Tibial artery (tissue), 4 donors: ENCODE data around the gene MCC.

Source experiments
- DNase-seq, 2 donors: peaks; one replicate each; pipeline ENCODE4 v3.0.0-alpha.2; 2019
- H3K27ac ChIP-seq, 2 donors: fragments of 200-600 bp; sonication (generic) in 1 of 2; 1 replicate in 1 of 2; 2 replicates in 1 of 2; pipeline ENCODE4 v1.5.1; 2018 to 2019; ENCODE audit warnings: mild to moderate bottlenecking in 1 of 2
- H3K27me3 ChIP-seq, 2 donors: fragments of 200-600 bp; sonication (generic) in 1 of 2; one replicate each; pipeline versions ENCODE4 v1.5.1 to v1.6.0; 2016 to 2019
- H3K36me3 ChIP-seq, 3 donors: fragments of 200-600 bp; sonication (generic) in 2 of 3; one replicate each; pipeline ENCODE4 v1.5.1; 2016 to 2019; ENCODE audit warnings: mild to moderate bottlenecking in 2 of 3
- H3K4me1 ChIP-seq, 4 donors: fragments of 200-600 bp; sonication (generic) in 2 of 4; 1 replicate in 3 of 4; 2 replicates in 1 of 4; pipeline ENCODE4 v1.5.1; 2016 to 2019
- H3K4me3 ChIP-seq, 2 donors: fragments of 200-600 bp; sonication (generic) in 1 of 2; 1 replicate in 1 of 2; 2 replicates in 1 of 2; pipeline ENCODE4 v1.5.1; 2018 to 2019; ENCODE audit warnings: mild to moderate bottlenecking in 2 of 2
- H3K9me3 ChIP-seq, 3 donors: fragments of 200-600 bp; sonication (generic) in 1 of 3; one replicate each; pipeline ENCODE4 v1.5.1; 2016 to 2019
- intact Hi-C: fragments of 100-400 bp; cut with DNase I; formaldehyde crosslinking; loops from one replicate; pipeline ENCODE4 v1.15.0; 2023; ENCODE audit warnings: low total_unique reads
- TF ChIP-seq, protein P1 (sequence below), 2 experiments: fragments of 200-600 bp in 1 of 2; fragments of 450-650 bp in 1 of 2; IDR thresholded peaks; one replicate each; pipeline ENCODE4 v1.5.1; 2017 to 2019; ENCODE audit warnings: antibody characterized with exemption in 2 of 2, mild to moderate bottlenecking in 1 of 2, moderate library complexity in 1 of 2

Gene MCC

DNA sequence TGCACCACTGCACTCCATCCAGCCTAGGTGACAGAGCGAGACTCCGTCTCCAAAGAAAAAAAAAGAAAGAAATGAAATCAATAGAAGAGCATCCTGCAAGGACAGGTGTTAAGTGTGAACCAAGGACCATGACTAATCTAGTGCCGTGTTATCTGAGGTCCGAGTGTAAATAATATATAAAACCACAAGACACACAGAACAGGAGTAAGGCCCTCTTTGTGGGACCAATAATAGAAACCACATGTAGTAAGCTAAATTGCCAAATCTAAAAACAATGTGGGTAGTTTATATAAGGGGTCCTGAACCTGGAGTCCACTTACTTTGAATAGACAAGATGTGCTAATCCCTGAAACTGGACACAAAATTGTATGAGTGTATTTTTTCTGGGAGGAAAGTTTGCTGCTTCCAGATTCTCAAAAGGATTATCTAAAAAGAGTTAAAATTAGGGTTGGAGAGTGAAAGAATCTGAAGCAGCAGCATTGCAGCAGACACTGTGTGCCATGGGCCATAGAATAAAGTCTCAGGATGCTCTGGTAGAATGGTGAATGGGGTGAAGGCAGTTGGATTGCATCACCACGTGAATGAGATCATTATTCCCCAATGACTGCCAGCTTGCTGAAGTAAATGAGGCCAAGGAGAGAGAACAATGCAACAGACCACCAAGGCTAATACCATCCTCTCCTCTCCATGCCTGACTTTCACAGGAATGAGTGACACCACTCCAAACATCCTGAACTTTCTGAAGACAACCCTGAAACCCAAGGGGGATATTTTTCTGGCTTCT is 288.9 kb downstream of the MCC start:
- H3K4me3 ChIP-seq = no peak overlapping the region
- intact Hi-C loops = no loop called here
- H3K27ac ChIP-seq = no peak overlapping the region
- H3K36me3 ChIP-seq = no peaks in the 10 kb centered on the region
- TF ChIP-seq, protein P1, sequence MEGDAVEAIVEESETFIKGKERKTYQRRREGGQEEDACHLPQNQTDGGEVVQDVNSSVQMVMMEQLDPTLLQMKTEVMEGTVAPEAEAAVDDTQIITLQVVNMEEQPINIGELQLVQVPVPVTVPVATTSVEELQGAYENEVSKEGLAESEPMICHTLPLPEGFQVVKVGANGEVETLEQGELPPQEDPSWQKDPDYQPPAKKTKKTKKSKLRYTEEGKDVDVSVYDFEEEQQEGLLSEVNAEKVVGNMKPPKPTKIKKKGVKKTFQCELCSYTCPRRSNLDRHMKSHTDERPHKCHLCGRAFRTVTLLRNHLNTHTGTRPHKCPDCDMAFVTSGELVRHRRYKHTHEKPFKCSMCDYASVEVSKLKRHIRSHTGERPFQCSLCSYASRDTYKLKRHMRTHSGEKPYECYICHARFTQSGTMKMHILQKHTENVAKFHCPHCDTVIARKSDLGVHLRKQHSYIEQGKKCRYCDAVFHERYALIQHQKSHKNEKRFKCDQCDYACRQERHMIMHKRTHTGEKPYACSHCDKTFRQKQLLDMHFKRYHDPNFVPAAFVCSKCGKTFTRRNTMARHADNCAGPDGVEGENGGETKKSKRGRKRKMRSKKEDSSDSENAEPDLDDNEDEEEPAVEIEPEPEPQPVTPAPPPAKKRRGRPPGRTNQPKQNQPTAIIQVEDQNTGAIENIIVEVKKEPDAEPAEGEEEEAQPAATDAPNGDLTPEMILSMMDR (IDR thresholded peaks at IDR 0.05) = no peak
- H3K9me3 ChIP-seq = no peaks in the 10 kb centered on the region
- peaks cover 0 to 6% (median 0%) of the 10 kb centered on the region in 4 donors for H3K4me1 ChIP-seq
- no peaks in the 10 kb centered on the region for H3K27me3 ChIP-seq
- DNase-seq = no peak

DNA sequence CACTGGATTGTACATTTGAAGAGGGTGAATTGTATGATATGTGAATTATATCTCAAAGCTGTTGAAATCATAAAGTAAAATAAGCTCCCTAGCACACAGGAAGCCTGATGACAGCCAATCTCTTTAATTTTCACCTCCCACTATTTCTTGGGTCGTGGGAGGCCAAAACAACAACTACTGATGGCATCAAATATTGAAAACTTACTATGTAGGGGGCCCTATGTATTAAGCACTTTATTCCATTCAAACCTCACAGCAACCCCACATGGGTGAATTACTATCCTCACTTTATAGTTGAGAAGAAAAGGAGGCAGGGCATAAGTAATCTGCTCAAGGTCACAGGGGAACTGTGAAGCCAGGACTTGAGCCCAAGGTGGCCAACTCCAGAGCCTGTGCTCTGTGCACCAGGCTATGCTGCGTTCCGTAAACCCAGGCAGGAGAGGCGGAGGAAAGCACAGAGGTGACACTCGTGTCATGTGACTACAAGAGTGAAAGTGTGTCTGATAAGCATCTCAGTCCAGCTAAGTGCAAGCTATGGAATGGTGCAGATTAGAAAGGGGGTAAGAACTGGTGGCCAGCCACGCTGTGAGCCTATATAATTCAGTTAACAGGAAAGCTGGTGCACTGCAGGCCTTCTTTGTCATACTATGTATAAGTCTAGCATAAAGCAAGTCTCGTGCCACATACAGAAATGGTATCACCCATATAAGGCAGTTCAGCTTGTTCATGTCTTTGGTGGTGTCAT is 290.6 kb downstream of the MCC start:
- intact Hi-C loops = no loop called here
- no peak overlapping the region for H3K27ac ChIP-seq

DNA sequence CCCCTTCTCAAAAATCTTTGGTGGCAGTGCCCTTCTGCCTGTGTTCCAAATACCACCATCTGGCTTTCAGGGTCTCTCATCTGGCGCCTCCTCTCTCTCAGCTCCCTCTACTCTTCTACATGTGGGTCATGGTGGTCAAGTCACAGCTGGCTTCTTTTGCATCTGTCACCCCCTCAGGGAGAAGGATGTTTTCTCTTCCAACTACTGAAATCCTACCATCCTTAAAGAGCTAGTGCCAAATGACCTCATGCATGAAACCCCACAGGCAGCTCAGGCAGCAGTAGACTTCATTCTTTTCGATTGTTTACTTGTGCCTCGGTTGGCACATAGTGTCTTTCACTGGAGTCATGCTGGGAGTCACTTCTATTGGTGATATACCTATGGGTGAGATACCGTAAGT is 292.5 kb downstream of the MCC start:
- no peaks in the 10 kb centered on the region for H3K27me3 ChIP-seq
- TF ChIP-seq, protein P1 (IDR thresholded peaks at IDR 0.05) = no peak
- no peak overlapping the region for H3K4me3 ChIP-seq
- no peak for DNase-seq
- H3K27ac ChIP-seq = no peak overlapping the region
- no peaks in the 10 kb centered on the region for H3K36me3 ChIP-seq
- peaks cover 0 to 3% (median 0%) of the 10 kb centered on the region in 4 donors for H3K4me1 ChIP-seq
- H3K9me3 ChIP-seq = no peaks in the 10 kb centered on the region
- intact Hi-C loops = no loop called here

More for the DNA sequence above, 290.6 kb downstream of the MCC start:
- TF ChIP-seq, protein P1 (IDR thresholded peaks at IDR 0.05) = no peak
- Histone ChIP-seq H3K27me3 (no peaks in the 10 kb centered on the region), H3K4me3 (no peak overlapping the region), H3K36me3 (no peaks in the 10 kb centered on the region), H3K4me1 (peaks cover 0 to 6% (median 0%) of the 10 kb centered on the region in 4 donors), H3K9me3 (no peaks in the 10 kb centered on the region)
- DNase-seq = no peak

DNA sequence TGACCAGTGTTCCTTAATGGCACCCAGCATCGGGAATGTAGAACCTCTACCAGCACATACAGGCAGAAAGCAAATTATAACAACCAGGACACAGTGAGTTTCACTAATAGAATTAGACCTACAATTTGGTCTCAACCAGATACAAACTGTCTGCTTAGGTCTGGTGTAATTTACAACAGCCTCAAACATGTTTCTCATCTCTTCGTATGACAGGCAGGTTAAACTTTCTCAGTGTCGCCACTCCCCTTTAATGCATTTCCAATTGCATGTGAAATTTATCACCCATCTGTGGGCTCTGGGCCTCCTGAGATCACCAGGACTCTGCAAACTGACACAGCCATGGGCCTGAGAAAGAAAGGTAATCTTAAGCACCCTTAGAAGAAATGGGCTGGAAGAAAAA is 293.0 kb downstream of the MCC start:
- TF ChIP-seq, protein P1 (IDR thresholded peaks at IDR 0.05) = no peak
- Histone ChIP-seq H3K9me3 (no peaks in the 10 kb centered on the region), H3K36me3 (no peaks in the 10 kb centered on the region), H3K27me3 (no peaks in the 10 kb centered on the region), H3K4me3 (no peak overlapping the region), H3K27ac (no peak overlapping the region), H3K4me1 (peaks cover 0 to 3% (median 0%) of the 10 kb centered on the region in 4 donors)
- intact Hi-C loops = no loop called here
- DNase-seq = no peak

DNA sequence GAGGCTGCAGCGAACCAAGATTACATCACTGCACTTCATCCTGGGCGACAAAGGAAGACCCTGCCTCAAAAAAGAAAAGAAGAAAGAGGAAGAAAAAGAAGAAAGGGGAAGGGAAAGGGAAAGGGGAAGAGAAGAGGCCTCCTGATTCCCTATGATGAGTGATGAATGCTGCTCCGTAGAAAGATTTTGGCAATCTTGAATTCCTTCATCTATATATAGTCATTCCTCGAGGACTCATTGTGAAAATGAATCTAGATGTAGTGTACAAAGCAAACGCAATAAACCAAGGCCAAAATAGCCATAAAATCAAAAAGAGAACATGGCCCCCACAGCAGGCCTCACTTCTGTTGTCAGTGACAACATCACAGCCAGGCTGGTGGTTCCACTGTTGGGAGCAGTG is 293.7 kb downstream of the MCC start:
- intact Hi-C loops = no loop called here
- no peak overlapping the region for H3K4me3 ChIP-seq
- no peaks in the 10 kb centered on the region for H3K36me3 ChIP-seq
- no peaks in the 10 kb centered on the region for H3K27me3 ChIP-seq
- TF ChIP-seq, protein P1 (IDR thresholded peaks at IDR 0.05) = no peak
- no peaks in the 10 kb centered on the region for H3K9me3 ChIP-seq
- no peak overlapping the region for H3K27ac ChIP-seq
- peaks cover 0 to 3% (median 0%) of the 10 kb centered on the region in 4 donors for H3K4me1 ChIP-seq
- DNase-seq = no peak
